Kidney epithelial cell (primary cell): ENCODE measurements around the gene TMEM63A. TPM values are rescaled to one million over a fixed set of nuclear protein-coding genes. Genes with fewer than 3 reads are reported as not detected.
"Not testable (repeated sequence)": the region's sequence is repeated elsewhere in the genome, so short reads cannot be mapped to it uniquely, and the experiment has no call there.

Experiments used
- DNase-seq: peaks from one replicate; pipeline ENCODE4 v3.0.0-alpha.2; 2010; ENCODE audit warnings: low read depth
- H3K27me3 ChIP-seq: 2 replicates; pipeline ENCODE4 v1.6.0; 2011; ENCODE audit warnings: low read length; ENCODE audit not compliant: control insufficient read depth, insufficient read depth
- H3K36me3 ChIP-seq: 2 replicates; pipeline ENCODE4 v1.5.1; 2011; ENCODE audit warnings: low read length; ENCODE audit not compliant: control insufficient read depth, insufficient read depth
- H3K4me3 ChIP-seq: 2 replicates; pipeline ENCODE4 v1.5.1; 2011; ENCODE audit warnings: low read depth, mild to moderate bottlenecking, control low read depth, low read length
- total RNA-seq: library from RNA; depleted of rRNA; stranded (reverse); fragments of >200 nt; gene quantifications from 2 replicates; pipeline ENCODE4 v1.2.3, GENCODE V29; 2015
- TF ChIP-seq, protein P1 (sequence below): IDR thresholded peaks from 2 replicates; pipeline ENCODE4 v1.5.1; 2011; ENCODE audit warnings: mild to moderate bottlenecking, moderate library complexity, low read length, control low read depth, inconsistent platforms; ENCODE audit not compliant: insufficient read depth, poor library complexity, severe bottlenecking

The TMEM63A gene
- total RNA-seq, 1 donor from 2014 or later: 17.5 TPM

DNA sequence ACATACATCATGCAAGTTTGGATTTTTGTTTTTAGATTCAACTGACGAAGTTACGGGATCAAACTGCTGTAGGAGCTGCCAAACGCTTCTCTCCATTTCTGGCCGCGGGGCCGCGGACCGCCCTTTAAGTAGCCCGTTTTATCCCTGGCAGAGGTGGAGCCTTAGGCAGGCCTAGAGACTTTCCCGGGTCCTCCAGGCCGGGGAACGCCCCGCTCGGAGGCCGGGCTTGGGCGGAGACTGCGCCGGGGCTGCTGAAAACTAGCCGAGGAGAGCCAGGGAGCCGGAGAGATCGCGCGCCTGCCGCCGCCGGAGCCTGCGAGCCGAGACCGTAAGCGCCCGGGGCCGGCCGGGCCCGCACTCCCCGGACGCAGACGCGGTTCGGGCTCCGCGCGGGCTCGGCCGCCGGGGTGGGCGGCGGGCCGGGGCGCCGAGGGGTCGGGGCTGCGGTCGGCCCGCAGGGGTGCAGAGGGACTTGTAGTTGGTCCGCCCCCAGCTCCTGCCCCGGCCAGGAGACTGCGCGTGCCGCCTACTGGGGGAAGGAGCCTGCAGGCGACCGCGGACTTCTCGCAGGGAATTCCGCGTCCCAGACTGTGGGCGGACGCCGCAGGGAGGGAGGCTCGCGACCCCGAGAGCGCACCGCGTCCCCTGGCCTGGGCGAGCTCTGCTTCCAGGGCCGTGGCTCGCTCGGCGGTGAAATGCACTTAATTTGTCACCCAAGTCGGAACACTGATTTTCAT lies 72.2 kb downstream of the TMEM63A start, which contains the start of gene EPHX1:
TSS of gene EPHX1 (plus strand) at position 283 of the 737 bp plus-strand sequence. CDS start 18,606 bp downstream, outside the sequence.
- Histone ChIP-seq H3K27me3 (no peaks in the 10 kb centered on the region), H3K4me3 (peak within 1 kb of the TSS; percentile 82), H3K36me3 (no peaks in the 10 kb centered on the region)
- peak; percentile 57 for DNase-seq
- TF ChIP-seq, protein P1, sequence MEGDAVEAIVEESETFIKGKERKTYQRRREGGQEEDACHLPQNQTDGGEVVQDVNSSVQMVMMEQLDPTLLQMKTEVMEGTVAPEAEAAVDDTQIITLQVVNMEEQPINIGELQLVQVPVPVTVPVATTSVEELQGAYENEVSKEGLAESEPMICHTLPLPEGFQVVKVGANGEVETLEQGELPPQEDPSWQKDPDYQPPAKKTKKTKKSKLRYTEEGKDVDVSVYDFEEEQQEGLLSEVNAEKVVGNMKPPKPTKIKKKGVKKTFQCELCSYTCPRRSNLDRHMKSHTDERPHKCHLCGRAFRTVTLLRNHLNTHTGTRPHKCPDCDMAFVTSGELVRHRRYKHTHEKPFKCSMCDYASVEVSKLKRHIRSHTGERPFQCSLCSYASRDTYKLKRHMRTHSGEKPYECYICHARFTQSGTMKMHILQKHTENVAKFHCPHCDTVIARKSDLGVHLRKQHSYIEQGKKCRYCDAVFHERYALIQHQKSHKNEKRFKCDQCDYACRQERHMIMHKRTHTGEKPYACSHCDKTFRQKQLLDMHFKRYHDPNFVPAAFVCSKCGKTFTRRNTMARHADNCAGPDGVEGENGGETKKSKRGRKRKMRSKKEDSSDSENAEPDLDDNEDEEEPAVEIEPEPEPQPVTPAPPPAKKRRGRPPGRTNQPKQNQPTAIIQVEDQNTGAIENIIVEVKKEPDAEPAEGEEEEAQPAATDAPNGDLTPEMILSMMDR: peak; percentile 34

DNA sequence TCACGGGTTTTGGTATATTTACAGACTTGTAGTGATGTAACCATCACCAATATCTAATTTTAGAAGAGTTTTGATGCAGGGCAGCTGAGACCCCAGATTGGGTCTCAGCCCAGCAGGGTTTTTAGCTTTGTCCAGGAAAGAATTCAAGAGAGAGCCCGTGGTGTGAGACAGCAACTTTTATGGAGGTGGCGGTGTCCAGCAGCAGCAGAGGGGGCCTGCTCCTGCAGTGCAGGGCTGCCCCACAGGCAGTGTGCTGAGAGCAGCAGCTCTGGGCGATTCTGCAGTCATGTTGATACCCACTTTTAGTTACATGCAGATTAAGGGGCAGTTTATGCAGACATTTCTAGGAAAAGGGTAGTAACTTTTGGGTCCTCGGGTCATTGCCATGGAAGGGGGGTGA lies 74.0 kb downstream of the TMEM63A start:
- Histone ChIP-seq H3K36me3 (no peaks in the 10 kb centered on the region), H3K4me3 (no peak overlapping the region), H3K27me3 (no peaks in the 10 kb centered on the region)
- DNase-seq: no peak
- TF ChIP-seq, protein P1: no peak

DNA sequence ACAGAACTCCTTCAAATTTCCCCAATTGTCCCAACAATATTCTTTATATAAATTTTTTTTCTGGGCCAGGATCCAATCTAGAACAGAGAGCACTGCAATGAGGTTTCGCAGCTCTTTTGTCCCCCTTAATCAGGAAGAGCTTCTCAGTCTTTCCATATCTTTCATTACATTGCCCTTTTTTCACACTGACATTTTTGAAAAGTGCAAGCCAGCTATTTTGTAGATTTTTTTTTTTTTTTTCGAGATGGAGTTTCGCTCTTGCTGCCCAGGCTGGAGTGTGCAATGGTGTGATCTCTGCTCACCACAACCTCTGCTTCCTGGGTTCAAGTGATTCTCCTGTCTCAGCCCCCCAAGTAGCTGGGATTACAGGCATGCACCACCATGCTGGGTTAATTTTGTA lies 75.4 kb downstream of the TMEM63A start:
- H3K36me3 ChIP-seq, DNase-seq, H3K27me3 ChIP-seq, H3K4me3 ChIP-seq: not testable (repeated sequence)

DNA sequence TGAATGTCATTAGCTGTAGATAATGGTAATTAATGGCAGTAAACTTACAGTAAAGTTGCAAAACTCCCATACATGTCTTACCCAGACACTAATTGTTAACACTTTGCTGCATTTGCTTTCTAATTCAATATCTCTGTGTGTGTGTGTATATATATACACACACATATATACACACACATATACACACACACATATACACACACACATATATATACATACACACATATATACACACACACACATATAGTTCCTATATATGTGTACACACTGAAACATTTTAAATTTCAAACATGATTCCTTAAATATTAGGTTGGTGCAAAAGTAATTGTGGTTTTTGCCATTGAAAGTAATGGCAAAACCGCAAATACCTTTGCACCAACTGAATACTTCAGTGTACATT lies 75.9 kb downstream of the TMEM63A start:
- H3K27me3 ChIP-seq: no peaks in the 10 kb centered on the region
- H3K36me3 ChIP-seq: no peaks in the 10 kb centered on the region
- TF ChIP-seq, protein P1: no peak
- DNase-seq: no peak
- no peak overlapping the region for H3K4me3 ChIP-seq

DNA sequence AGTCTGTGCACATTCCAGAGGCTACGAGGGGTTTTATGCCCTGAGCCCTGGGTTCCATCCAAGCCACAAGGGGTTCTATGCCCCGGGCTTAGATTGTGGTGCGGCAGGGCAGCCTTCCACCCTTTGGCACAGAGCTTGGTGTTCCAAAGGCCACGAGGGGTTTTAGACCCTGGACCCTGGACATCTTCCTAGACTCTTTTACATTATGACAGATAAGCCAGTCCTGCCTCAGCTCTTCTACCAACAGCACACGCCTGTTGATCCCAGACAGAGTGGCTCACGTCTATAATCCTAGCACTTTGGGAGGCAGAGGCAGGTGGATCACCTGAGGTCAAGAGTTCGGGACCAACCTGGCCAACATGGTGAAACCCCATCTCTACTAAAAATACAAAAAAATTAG lies 81.0 kb downstream of the TMEM63A start:
- not testable (repeated sequence) for H3K27me3 ChIP-seq, H3K4me3 ChIP-seq, DNase-seq, H3K36me3 ChIP-seq

DNA sequence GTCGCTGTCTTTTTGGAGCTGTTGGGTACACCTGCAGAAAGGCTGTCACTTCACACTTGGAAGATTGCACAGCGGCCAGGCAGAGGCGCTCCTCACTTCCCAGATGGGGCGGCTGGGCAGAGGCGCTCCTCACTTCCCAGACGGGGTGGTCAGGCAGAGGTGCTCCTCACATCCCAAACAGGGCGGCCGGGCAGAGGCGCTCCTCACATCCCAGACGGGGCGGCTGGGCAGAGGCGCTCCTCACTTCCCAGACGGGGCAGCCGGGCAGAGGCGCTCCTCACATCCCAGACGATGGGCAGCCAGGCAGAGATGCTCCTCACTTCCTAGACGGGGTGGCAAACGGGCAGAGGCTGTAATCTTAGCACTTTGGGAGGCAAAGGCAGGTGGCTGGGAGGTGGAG lies 86.1 kb downstream of the TMEM63A start:
- H3K27me3 ChIP-seq, H3K4me3 ChIP-seq, H3K36me3 ChIP-seq: not testable (repeated sequence)

More for the DNA sequence above, 86.1 kb downstream of the TMEM63A start:
- not testable (repeated sequence) for DNase-seq

Other genes starting within 250 kb of the TMEM63A start
- gene ENAH, start 229.3 kb downstream of the TMEM63A start, total RNA-seq: 70.3 and 95.8 TPM in 2 replicates
- gene SRP9, start 104.6 kb downstream of the TMEM63A start, total RNA-seq: 316 and 344 TPM in 2 replicates
- 23.6 and 24.6 TPM in 2 replicates for gene EPHX1, start 72.3 kb downstream of the TMEM63A start, total RNA-seq
- not detected in 2 replicates for gene LEFTY1, start 6.8 kb upstream of the TMEM63A start, total RNA-seq
- 38.1 and 51.2 TPM in 2 replicates for gene PYCR2, start 41.9 kb upstream of the TMEM63A start, total RNA-seq
- gene LEFTY2, start 58.8 kb upstream of the TMEM63A start, total RNA-seq: not detected in 2 replicates
- 23.2 and 26.5 TPM in 2 replicates for gene SDE2, start 117.0 kb upstream of the TMEM63A start, total RNA-seq
- gene H3-3A, start 180.3 kb upstream of the TMEM63A start, total RNA-seq: 353 and 462 TPM in 2 replicates